ENCODE data around the gene CREG2. TPM values are rescaled to one million over a fixed set of nuclear protein-coding genes. Genes with fewer than 3 reads are reported as not detected.

CREG2 gene
- total and polyA plus RNA-seq, 7 donors = 0.04 to 0.34 (median 0.10) TPM; not detected in 3

DNA sequence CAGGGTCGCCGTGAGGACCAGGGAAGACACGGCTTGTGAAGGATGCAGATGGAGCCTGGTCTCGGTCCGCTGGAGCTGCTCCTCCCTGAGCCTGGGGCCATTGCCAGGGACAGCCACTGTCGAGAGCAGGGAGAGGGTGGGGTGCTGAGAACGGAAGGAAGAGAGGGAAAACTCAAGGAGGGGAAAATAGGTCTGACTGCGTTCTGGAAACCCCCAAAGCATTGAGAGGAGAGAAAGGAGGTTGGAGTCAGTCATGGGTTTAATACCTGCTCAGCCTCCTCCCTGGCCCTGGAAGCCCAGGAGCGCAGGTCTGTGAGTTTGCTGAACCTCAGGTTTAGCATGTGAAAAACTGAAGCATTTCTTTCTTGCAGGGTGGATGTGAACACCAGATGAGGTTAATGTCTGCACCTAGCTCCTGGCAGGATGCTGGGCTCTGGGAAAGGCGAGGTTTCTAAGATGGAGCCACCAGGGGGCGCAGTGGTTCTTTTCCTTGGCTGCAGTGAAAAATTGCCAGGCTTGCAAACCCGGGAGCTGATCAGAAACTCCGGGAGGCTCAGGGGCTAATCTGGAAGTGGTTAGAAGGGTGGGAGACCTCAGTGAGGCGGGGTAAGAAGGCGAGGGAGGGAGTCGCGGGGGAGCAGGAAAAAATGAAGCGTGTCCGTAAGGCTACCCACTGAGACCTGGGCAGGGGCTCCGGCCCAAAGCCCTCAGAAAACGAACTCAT is 45.2 kb downstream of the CREG2 start:
- DNase-seq = peak; percentile 77 to 83
- H3K27ac ChIP-seq = no peak overlapping the region
- H3K4me1 ChIP-seq = no peaks in the 10 kb centered on the region
- intact Hi-C loops (cut with DNase I) = loop anchor here (2.0 to 5.0 kb wide), 2 partner anchors 490 to 491 kb away; no protein-coding TSS in a partner anchor
- WGBS, 3 donors = 48 to 50% (median 48%) methylated on average over 21 of the region's 21 CpGs
- H3K4me3 ChIP-seq = no peak overlapping the region
- TF ChIP-seq, protein P1, sequence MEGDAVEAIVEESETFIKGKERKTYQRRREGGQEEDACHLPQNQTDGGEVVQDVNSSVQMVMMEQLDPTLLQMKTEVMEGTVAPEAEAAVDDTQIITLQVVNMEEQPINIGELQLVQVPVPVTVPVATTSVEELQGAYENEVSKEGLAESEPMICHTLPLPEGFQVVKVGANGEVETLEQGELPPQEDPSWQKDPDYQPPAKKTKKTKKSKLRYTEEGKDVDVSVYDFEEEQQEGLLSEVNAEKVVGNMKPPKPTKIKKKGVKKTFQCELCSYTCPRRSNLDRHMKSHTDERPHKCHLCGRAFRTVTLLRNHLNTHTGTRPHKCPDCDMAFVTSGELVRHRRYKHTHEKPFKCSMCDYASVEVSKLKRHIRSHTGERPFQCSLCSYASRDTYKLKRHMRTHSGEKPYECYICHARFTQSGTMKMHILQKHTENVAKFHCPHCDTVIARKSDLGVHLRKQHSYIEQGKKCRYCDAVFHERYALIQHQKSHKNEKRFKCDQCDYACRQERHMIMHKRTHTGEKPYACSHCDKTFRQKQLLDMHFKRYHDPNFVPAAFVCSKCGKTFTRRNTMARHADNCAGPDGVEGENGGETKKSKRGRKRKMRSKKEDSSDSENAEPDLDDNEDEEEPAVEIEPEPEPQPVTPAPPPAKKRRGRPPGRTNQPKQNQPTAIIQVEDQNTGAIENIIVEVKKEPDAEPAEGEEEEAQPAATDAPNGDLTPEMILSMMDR (IDR thresholded peaks at IDR 0.05) = peak; percentile 81
- no peaks in the 10 kb centered on the region for H3K27me3 ChIP-seq (ENCODE audit: insufficient read depth in 3 of 3, low read length in 2 of 3)
- no peaks in the 10 kb centered on the region for H3K36me3 ChIP-seq (ENCODE audit: insufficient read depth in 1 of 2, low read depth in 1 of 2)
- no peaks in the 10 kb centered on the region for H3K9me3 ChIP-seq
- peak in 3 of 4 donors; percentile 57 to 77 (median 59) for ATAC-seq

DNA sequence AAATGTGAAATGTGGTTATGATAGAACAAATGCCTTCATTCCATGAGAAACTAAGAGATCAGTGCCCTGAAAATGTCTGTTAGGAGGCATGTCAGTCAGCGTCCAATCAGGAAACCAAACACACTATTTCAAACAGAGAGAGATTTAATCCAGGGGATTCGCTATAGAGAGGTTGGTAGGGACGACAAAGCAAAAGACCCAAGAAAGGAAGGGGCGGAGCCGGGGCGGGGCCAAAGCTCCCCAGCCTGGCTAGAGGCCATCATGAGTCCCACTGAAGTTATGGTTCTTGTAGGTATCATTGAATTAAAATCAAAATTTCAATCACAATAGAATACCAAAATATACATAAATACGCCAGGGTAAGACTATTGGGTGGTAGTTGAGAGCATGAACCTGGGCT is 45.9 kb downstream of the CREG2 start:
- no peak overlapping the region for H3K4me3 ChIP-seq
- no peak overlapping the region for H3K27ac ChIP-seq
- no peaks in the 10 kb centered on the region for H3K36me3 ChIP-seq (ENCODE audit: insufficient read depth in 1 of 2, low read depth in 1 of 2)
- DNase-seq = no peak
- intact Hi-C loops (cut with DNase I) = loop anchor here in 1 of 2 donors (5.0 kb wide), 1 partner anchor 491 kb away; no protein-coding TSS in a partner anchor
- ATAC-seq = no peak
- no peaks in the 10 kb centered on the region for H3K4me1 ChIP-seq
- H3K9me3 ChIP-seq = no peaks in the 10 kb centered on the region
- TF ChIP-seq, protein P1 (IDR thresholded peaks at IDR 0.05) = no peak
- WGBS, 3 donors = 84 to 86% (median 86%) methylated on average over 7 of the region's 7 CpGs
- no peaks in the 10 kb centered on the region for H3K27me3 ChIP-seq (ENCODE audit: insufficient read depth in 3 of 3, low read length in 2 of 3)

DNA sequence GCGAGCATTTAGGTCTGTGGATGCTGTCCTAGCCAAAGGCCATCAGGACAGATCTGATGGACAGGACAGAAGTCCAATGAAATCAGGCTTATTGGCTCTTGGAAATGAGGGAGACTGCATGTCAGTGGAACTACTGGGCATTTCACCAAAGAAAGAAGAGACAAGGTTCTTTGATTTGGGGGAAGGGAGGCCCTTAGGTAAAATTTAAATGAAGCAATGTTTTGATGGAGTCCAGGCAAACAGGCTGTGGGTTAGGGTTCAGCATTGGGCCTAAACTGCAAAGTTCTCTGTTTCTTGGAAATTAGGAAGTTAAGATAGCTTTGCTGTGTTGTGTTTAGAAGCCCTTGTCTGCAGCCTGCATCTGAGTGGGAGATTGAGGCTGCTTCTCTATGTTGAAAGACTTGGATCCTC is 47.2 kb downstream of the CREG2 start:
- 91 to 95% (median 92%) methylated on average over 1 of the region's 1 CpG for WGBS, 3 donors
- TF ChIP-seq, protein P1 (IDR thresholded peaks at IDR 0.05) = no peak
- H3K27ac ChIP-seq = no peak overlapping the region
- DNase-seq = no peak
- no peak for ATAC-seq
- H3K27me3 ChIP-seq (ENCODE audit: insufficient read depth in 3 of 3, low read length in 2 of 3) = no peaks in the 10 kb centered on the region
- H3K36me3 ChIP-seq (ENCODE audit: insufficient read depth in 1 of 2, low read depth in 1 of 2) = no peaks in the 10 kb centered on the region
- no peaks in the 10 kb centered on the region for H3K4me1 ChIP-seq
- intact Hi-C loops (cut with DNase I) = loop anchor here in 1 of 2 donors (5.0 kb wide), 1 partner anchor 492 kb away; no protein-coding TSS in a partner anchor
- no peaks in the 10 kb centered on the region for H3K9me3 ChIP-seq
- no peak overlapping the region for H3K4me3 ChIP-seq

DNA sequence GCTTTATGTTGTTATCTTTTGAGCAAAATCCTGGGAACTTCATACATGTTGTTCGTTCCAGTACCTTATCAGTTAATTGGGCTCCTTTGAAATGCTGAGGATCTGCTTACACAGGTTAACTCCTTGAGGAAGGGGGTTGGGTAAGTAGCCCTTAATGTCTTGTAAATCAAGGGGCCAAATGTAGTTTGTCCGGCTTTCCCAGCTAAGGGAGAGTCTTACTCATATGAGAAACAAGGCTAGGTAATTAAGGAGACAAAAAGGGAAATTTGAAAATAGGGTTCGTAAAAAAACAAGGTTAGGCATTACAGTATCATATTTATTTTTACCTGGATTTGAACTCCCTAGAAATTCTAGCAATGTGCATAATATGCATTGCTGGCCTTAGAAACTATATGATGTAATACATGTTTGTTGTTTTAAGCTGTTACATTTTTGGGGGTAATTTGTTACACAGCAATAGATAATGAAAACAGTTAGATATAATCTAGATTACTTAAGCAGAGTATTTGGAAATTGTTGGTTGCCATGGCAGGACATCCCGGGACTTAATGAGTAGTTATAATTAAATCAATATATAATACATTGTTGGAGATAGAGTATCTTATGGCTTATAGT is 47.9 kb downstream of the CREG2 start:
- ATAC-seq (no peak), DNase-seq (no peak)
- no peaks in the 10 kb centered on the region for H3K4me1 ChIP-seq
- no peak overlapping the region for H3K27ac ChIP-seq
- TF ChIP-seq, protein P1 (IDR thresholded peaks at IDR 0.05) = no peak
- no peaks in the 10 kb centered on the region for H3K9me3 ChIP-seq
- no peaks in the 10 kb centered on the region for H3K36me3 ChIP-seq (ENCODE audit: insufficient read depth in 1 of 2, low read depth in 1 of 2)
- no peak overlapping the region for H3K4me3 ChIP-seq
- intact Hi-C loops (cut with DNase I) = no loop called here
- 87 to 90% (median 88%) methylated on average over 4 of the region's 4 CpGs for WGBS, 3 donors
- no peaks in the 10 kb centered on the region for H3K27me3 ChIP-seq (ENCODE audit: insufficient read depth in 3 of 3, low read length in 2 of 3)
